ENCODE data around the gene BPTF.

- TF ChIP-seq CTCF (IDR thresholded peaks at IDR 0.05; ENCODE audit: poor library complexity) (no peak), EZH2 (IDR thresholded peaks at IDR 0.05; ENCODE audit: borderline replicate concordance) (no peak)
Measured at GRCh38 chr17:67818110-67819002, 6.9 kb upstream of the BPTF start.
